ENCODE data around the gene TNFRSF18.

TNFRSF18 gene

DNA sequence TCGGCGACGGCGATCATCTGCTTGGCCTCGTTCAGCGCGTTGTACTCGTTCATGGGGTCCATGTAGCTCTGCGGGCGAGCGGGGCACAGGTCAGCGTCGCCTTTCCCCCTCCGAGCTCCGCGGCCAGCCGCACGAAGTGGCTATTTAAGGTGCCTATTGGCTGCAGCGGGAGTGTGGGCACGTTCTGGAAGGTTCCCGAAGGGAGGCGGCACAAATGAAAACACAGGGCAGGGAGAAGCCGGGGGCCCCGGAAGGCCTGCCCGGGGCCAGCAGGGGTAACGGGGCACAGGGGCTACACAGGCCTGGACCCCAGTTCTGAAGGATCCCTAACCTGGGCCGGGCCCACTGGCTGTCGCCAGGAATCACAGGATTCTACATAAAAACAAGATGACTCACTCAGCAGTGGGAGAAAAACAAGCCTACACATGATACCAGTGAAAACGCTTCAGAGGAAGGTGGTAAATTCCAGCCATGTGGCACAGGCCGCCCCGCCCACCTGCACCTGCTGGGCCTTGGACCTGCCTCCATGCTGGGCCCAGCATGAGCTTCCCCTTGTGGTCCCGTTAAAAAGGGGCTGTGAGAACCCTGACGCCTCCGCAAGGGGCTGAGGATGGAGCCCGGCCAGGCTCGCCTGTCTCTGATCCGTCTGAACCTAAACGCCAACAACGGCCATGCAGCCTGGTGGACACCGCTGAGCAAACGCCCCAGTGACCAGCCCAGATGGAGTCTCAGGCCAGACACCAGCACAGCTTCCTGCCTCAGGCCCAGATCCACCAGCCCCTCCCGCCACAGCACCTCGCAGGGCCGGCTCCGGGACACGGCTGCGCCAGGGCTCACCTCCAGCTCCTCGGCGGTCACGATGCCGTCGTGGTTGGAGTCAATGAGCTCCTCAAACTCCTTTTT lies 11.5 kb upstream of the TNFRSF18 start:
- TF ChIP-seq, protein P1, sequence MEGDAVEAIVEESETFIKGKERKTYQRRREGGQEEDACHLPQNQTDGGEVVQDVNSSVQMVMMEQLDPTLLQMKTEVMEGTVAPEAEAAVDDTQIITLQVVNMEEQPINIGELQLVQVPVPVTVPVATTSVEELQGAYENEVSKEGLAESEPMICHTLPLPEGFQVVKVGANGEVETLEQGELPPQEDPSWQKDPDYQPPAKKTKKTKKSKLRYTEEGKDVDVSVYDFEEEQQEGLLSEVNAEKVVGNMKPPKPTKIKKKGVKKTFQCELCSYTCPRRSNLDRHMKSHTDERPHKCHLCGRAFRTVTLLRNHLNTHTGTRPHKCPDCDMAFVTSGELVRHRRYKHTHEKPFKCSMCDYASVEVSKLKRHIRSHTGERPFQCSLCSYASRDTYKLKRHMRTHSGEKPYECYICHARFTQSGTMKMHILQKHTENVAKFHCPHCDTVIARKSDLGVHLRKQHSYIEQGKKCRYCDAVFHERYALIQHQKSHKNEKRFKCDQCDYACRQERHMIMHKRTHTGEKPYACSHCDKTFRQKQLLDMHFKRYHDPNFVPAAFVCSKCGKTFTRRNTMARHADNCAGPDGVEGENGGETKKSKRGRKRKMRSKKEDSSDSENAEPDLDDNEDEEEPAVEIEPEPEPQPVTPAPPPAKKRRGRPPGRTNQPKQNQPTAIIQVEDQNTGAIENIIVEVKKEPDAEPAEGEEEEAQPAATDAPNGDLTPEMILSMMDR (IDR thresholded peaks at IDR 0.05; ENCODE audit: low read depth, low read length), result no peak
- DNase-seq, result no peak
- Histone ChIP-seq H3K27me3 (no peaks in the 10 kb centered on the region), H3K4me3 (ENCODE audit: low read depth, low read length) (no peak overlapping the region), H3K4me1 (no peaks in the 10 kb centered on the region), H3K9me3 (no peaks in the 10 kb centered on the region), H3K36me3 (peaks cover 45% of the 10 kb centered on the region)

DNA sequence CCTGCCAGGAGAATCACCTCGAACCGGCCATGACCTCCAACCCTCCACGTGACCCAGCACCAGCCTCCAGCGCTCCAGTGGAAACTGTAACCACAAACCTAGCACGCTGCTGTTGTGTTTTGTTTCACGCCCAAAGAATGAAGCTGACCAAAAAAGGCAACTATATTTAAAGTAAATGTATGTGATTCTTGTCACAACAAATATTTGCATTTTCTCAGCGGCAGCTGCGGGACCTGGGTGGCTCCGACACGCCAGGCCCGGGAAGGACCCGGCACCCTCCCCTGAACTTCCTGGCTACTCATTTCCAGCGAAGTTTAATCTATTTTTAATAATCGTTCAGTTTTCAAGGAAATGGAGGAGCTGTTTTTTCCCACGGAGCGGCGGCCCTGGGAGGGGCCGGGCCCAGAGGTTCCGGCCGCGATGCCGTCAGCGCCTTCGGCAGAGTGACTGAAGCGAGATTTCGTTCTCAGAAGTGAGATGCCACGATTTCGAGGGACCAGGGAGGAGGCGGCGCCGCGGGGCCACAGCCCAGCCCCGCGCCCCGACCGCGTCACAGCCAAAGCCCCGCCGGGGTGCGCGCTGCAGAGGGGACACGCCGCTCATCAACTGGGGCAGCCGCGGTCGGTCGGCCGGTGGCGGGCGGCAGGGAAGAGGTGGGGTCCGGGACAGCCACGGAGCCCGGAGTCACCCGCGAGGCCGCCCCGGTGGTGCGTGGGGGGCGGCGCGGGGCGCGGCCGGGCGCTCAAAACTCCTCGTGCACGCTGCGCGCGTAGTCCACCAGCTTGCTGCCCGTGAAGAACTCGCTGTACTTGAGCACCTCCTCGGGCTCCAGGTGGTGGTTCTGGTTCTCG lies 10.6 kb upstream of the TNFRSF18 start:
- Histone ChIP-seq H3K4me1 (no peaks in the 10 kb centered on the region), H3K9me3 (no peaks in the 10 kb centered on the region), H3K36me3 (peaks cover 39% of the 10 kb centered on the region), H3K4me3 (ENCODE audit: low read depth, low read length) (no peak overlapping the region), H3K27me3 (no peaks in the 10 kb centered on the region)
- DNase-seq, result no peak
- TF ChIP-seq, protein P1 (IDR thresholded peaks at IDR 0.05; ENCODE audit: low read depth, low read length), result no peak

DNA sequence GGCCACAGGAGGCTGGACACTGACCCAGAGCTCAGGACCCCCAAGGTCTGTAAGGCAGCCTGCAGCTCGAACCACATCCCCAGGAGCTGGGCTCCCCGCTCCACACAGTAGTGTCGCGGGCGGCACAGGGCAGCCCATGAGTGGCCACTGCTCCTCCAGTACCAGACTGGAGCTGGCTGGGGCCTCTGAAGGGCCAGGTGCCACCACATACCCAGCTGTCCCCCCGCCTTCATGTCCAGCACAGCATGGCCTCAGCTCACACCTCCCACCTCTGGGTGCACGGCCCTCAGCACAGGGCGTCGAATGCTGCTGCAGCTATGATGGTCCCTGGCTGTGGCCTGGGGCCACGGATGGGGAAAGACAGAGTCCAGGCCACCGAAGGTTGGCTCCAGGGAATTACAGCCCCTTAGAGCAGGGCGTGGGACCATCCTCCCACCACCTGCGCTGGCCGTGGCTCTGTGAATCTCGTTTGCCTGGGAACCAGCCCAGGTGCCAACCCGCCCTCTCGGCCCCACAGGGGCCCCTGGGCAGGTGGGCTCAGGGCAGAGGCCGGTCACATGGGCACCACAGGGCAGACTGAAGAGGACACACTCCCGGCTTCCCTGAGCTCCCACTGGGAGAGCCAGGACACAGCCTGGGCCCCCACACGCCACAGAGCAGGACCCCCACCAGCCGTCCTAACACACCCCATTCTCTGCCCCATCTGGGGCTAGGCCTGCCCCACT lies 9.7 kb upstream of the TNFRSF18 start:
- TF ChIP-seq, protein P1 (IDR thresholded peaks at IDR 0.05; ENCODE audit: low read depth, low read length), result no peak
- Histone ChIP-seq H3K36me3 (peaks cover 30% of the 10 kb centered on the region), H3K4me3 (ENCODE audit: low read depth, low read length) (no peak overlapping the region), H3K9me3 (no peaks in the 10 kb centered on the region), H3K4me1 (no peaks in the 10 kb centered on the region), H3K27me3 (no peaks in the 10 kb centered on the region)
- no peak for DNase-seq

DNA sequence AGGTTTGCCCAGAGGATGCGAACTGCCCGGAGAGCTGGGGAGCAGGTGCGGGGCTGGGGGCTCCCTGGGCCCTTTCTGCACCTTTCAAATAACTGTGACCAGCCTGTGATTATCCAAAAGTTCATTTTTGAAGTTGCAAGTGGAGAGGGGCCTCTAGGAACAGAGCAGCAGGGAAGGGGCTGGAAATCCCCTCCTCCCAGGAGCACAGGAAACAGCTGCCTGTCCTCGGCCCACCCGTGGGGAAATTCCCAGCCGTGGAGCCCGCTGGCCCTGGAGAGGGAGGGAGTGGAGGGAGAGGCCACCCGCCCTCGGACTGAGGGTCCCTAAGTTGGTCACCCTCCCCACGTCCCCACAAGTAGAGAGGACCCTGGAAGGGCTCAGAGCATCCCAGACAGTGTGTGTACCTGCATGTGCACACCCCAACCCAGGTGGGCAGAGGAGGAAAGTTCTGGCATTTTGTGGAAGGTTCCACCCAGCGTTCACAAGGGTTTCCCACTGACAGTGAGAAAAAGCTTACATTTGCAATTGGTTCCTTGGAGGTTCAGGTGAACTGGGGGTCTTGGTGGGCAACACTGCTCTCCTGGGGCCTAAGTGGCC lies 8.8 kb upstream of the TNFRSF18 start:
- no peaks in the 10 kb centered on the region for H3K9me3 ChIP-seq
- TF ChIP-seq, protein P1 (IDR thresholded peaks at IDR 0.05; ENCODE audit: low read depth, low read length), result no peak
- H3K36me3 ChIP-seq, result peaks cover 24% of the 10 kb centered on the region
- H3K4me3 ChIP-seq (ENCODE audit: low read depth, low read length), result no peak overlapping the region
- no peaks in the 10 kb centered on the region for H3K27me3 ChIP-seq
- no peaks in the 10 kb centered on the region for H3K4me1 ChIP-seq
- DNase-seq, result no peak

DNA sequence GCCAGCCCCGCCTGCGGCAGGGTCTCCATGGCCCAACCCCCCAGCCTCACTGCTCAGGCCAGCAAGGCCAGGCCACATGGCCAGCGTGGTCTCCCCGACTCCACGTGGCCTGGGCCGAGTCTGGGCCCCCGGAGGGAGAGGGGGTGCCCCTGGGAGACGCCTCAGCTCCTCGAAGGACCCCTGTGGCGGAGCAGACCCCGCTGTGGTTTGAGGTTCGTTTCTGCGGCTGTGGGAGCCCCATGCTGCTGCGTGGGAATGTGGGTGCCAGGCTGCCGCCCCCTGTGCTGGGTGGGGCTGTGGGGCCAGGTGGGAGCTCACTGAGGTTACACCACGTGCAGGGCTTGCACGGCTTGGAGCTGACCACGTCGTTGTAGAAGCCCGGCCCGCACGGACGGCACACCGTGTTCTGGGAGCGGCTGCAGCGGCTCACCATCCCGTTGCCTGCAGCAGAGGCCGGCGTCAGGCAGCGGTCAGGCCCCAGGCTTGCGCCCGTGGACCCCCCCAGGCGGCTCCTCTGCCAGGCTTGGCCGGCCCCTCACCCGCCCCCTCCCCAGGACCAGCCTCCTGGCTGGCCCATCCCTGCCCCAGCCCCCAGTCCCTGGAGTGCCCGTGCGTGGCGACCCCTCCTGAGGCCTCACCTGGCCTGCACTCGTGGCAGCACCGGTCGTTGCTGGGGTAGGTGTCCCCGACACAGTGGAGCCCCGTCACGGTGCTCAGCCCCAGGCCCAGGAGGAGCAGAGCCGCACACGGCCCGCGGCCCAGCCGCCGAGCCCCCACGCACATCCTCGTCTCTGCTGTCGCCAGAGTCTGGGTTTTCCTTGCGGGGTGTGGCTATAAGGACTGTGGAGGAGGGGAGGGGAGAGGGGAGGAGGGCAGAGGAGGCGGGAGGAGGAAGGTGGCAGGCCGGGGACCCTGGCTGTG lies 7.2 kb upstream of the TNFRSF18 start, which contains the start of gene TNFRSF4:
TSS of gene TNFRSF4 (minus strand) at position 809 of the 921 bp plus-strand sequence. CDS start at position 783, 26 bp downstream.
- Histone ChIP-seq H3K27me3 (no peaks in the 10 kb centered on the region), H3K36me3 (peaks cover 15% of the 10 kb centered on the region), H3K9me3 (no peaks in the 10 kb centered on the region), H3K4me3 (ENCODE audit: low read depth, low read length) (no peak within 1 kb of the TSS), H3K4me1 (no peaks in the 10 kb centered on the region)
- TF ChIP-seq, protein P1 (IDR thresholded peaks at IDR 0.05; ENCODE audit: low read depth, low read length), result no peak
- peak; percentile 22 for DNase-seq
